CD4-positive, alpha-beta T cell treated with Interferon gamma for 1 hour (primary cell): ENCODE measurements around the gene OGDH.
"Not testable (repeated sequence)": the region's sequence is repeated elsewhere in the genome, so short reads cannot be mapped to it uniquely, and the experiment has no call there.

Source experiments
- DNase-seq: peaks from one replicate; pipeline ENCODE4 v3.0.0-alpha.2; 2020

OGDH gene

DNA sequence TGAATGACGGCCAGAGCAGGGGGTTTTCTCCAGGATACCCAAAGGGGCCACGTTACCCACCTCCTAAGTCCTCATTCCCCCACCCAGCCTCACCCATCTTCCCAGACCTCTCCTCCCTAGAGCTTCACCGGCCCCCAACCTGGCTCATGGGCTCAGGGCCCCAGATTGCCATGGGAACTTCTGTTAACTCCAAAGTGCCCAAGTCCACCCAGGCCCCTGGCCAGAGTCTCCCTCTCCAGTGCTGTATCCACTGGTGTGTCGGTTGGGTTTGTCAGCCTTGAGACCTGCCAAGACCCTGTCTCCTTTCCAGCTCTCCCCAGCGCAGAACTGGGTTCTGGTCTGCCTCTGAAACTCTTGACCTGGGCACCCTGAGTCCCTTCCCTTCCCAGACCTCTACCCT, 105.1 kb downstream of the OGDH start:
- DNase-seq: no peak

DNA sequence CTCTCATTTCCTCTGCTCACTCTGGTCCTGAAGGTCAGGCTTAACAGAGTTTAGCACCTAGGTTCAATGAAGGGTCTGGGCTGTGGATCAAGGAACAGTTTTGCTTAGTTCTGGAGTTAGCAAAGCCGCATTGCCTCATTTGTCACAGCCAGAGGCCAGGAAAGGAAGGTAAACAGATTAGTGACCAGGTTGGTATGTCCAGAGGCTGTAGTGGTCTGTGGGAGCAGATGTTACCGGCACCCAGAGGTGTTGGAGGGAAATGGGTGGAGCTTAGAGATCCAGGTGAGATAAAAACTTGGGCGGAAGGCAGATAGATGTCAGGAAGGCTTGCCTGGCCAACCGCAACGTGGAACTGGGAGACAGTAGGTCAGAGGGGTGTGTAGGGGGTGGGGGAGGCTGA, 105.6 kb downstream of the OGDH start:
- DNase-seq: no peak

DNA sequence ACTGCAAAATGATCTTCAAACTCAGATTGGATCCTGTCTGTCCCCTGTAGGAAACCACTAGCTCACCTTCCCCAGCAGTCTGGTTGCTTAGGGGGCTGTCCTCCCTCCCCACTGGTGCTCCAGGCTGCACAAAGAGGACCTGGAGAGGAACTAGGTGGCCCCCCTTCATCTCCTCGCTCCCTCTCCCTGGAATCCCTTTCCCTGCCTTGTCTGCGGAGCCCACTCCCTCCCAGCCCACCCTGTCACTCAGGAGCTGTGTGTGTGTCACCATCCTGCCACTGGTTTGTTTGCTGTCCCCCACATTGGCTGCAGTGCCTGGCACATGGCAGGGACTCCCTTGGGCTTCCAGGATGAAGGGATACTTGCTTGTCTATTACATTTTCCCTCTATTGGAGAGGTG, 106.7 kb downstream of the OGDH start:
- DNase-seq: no peak

DNA sequence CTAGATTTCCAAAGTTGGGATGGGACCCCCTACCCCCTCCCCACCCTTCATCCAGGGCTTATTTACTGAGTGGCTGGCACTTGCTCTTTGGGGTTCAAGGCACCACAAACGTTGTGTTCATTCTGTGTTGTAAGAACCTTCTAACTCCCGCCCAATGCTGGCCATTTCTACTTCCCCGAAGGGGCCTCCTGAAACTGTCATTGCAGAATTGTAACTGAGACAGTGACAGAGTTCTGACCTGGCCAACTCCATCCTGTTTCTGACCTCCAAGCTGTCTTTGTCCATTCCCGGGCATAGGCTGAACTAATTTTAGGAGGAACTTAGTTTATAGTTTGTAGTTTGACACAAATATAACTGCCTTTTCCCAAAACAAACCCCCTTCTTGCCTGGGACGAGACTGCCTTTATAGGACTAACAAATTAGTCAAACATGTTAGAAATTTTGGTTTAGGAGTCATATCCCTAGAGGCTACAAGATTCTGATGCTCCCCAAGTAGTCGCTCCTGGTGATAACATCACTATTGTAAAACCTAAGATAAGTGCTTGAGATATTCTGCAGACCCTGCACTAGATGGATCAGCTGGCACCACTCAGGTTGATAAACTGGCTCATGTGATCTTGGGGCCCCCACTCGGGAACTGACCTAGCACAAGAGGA, 107.4 kb downstream of the OGDH start:
- DNase-seq: no peak

DNA sequence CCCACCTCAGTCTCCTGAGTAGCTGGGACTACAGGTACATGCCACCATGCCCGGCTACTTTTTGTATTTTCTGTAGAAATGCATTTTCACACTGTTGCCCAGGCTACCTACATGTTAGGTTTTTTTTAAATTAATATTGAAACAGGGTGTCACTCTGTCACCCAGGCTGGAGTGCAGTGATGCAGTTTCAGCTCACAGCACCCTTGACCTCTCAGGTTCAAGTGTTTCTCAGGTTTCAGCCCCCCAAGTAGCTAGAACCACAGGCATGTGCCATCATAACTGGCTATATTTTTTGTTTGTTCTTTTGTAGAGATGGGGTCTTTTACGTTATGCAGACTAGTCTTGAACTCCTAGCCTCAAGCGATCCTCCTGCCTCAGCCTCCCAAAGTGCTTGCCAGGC, 109.8 kb downstream of the OGDH start:
- no peak for DNase-seq

DNA sequence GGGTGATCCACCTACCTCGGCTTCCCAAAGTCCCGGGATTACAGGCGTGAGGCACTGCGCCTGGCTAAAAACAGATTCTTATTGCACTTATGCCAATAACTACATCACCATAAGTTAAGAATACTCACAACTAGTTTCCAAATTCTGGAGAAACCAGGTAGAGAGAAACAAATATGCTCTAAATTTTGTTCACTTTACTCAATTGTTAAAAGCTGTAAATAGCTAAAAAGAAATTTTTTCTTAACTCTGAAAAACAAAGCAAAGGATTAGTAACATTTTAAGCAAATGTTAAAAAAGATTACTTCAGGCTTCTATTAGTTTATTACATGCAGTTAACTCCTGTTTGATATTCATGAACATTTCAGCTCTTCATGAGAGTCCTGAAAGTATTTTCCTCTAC, 113.9 kb downstream of the OGDH start:
- no peak for DNase-seq

DNA sequence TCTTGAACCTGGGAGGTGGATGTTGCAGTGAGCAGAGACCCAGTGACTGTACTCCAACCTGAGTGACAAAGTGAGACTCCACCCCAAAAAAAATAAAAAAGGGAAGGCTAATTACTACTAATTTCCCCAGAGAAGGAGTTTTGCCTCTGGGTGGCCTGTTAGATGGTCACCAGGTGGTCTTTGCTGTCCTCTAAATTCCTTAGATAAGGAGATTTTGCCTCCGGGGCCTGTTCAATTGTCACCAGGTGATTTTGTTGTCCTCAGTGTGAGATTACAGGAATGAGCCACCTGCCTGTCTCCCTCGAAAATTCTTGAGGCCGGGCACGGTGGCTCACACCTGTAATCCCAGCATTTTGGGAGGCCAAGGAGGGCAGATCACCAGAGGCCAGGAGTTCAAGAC, 117.8 kb downstream of the OGDH start:
- no peak for DNase-seq

DNA sequence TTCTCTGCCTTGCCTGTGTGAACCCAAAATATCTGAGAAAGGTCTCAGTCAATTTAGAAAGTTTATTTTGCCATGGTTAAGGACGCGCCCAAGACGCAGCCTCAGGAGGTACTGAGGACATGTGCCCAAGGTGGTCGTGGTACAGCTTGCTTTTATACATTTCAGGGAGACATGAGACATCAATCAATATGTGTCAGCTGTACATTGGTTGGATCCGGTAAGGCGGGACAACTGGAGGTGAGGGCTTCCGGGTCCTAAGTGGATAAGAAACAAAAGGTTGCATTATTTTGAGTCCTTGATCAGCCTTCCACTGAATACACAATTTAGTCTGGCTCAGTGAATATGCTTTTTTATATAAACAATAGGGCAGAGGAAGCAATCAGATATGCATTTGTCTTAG, 119.8 kb downstream of the OGDH start:
- not testable (repeated sequence) for DNase-seq

DNA sequence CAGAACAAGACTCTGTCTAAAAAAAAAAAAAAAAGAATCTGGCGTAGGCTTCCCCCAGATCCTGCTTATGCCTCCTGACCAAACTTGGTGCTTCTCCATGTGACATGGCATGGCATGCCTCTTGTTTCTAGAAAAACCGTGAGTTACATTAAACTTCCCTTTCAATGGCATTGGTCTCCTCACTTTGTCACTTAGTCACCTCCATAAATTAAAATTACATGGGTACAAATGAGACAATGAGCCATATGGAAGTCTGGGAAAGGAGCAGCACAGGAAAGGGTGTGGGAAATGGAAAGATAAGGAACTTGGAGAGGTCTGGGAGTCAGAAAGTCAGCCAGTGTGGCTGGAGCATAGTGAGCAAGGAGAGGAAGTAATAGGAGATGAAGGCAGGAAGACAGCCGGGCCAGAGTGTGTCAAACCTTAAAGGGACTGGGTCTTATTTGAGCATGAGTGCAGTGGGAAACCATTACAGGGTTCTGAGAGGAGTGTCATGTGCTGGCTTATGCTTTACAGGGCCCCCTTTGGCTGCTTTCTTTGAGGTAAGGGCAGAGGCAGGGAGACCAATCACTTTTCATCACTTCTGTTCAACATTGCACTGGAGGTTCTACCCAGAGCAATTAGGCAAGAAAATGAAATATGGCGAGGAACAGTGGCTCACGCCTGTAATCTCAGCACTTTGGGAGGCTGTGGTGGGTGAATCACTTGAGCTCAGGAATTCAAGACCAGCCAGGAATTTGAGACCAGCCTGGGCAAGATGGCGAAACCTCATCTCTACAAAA, 120.9 kb downstream of the OGDH start:
- DNase-seq: no peak

DNA sequence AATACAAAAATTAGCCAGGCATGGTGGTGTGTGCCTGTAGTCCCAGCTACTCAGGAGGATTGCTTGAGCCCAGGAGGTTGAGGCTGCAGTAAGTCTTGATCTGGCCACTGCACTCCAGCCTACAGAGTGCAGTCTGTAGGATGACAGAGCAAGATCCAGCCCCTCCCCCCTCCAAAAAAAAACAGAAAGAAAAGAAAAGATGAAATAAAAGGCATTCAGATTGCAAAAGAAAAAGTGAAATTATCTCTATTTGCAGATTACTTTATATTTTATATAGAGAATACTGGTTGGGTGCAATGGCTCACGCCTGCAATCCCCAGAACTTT, 121.5 kb downstream of the OGDH start:
- no peak for DNase-seq

DNA sequence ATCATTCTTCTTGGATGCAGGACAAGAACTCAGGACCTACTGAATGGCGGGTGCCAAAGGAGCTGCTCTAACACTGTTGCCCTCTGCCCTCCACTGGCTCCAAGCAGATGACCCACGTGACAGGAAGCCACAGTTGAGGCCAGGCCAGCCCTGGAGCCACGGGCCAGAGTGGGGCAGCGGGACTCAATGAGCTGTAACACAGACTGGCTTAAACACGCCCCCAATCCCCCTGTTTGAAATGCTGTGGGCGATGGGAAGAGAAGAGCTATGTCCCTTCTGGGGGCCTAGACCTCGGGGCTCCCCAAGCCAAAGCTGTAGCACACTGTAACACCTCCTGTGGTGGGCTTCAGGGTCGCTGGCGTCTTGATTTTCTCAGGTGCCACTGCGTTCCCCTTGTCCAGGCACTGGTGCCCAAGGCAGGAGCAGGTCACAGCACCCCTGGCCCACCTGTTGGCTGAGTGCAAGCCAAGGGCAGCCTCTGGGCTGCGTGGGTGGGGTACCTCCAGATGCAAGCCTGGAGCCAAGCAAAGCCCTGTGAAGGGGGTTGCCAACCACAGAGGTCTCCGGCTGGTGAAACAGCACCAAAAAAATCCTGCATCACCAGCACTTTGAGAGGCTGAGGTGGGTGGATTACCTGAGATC, 123.6 kb downstream of the OGDH start:
- no peak for DNase-seq

DNA sequence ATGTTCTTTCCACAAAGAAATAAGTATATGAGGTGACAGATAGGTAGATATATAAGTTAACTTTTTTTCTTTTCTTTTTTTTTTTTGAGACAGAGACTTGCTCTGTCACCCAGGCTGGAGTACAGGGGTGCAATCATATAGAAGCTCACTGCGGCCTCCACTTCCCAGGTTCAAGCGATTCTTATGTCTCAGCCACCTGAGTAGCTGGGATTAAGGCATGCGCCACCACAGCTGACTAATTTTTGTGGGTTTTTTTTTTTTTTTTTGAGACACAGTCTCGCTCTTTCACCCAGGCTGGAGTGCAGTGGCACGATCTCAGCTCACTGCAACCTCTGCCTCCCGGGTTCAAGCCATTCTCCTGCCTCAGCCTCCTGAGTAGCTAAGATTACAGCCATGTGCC, 126.5 kb downstream of the OGDH start:
- DNase-seq: not testable (repeated sequence)

DNA sequence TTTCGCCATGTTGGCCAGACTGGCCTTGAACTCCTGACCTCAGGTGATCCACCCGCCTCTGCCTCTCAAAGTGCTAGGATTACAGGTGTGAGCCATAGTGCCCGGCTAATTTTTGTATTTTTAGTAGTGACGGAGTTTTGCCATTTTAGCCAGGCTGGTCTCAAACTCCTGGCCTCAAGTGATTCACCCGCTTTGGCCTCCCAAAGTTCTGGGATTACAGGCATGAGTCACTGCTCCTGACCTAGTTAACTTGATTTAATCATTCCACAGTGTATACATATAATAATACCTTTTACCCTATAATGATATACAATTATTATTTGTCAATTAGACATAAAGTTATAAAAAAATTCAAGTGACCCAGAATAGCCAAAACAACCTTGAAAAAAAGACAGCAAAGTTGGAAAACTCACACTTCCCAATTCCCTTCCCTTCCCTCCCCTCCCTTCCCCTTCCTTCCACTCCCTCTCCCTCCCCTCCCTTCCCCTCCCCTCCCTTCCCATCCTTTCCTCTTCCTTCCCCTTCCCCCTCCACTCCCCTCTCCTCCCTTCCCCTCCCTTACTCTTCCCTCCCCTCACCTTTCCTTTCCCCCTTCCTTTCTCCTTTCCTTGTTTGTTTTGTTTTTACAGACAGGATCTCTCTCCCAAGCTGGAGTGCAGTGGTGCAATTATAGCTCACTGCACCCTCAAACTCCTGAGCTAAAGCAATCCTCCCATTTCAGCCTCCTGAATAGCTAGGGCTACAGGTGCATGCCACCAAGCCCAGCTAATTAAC, 127.5 kb downstream of the OGDH start:
- no peak for DNase-seq

DNA sequence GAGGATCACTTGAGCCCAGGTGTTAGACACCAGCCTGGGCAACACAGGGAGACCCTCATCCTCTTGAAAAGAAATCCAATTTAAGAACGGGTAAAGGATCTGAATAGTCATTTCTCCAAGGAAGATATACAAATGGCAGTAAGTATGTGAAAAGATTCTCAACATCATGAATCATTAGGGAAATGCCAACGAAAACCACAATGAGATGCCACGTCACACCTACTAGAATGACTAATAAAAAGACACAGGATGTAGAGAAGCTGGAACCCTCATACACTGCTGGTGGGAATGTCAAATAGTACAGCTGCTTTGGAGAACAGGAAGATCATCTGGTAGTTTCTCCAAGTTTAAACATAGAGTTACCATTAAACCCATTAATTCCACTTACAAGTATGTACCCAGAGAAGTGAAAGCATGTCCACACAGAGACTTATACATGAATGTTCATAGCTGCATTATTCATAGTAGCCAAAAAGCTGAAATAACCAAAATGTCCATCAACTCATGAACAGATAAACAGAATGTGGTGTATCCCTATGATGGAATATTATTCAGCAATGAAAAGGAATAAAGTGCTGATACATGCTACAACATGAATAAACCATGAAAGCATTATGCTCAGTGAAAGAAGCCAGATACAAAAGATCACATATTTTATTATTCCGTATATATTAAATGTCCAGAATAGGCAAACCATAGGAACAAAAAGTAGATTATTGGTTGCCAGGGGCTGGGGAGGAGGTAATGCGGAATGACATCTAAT, 129.2 kb downstream of the OGDH start:
- peak; percentile 24 for DNase-seq

DNA sequence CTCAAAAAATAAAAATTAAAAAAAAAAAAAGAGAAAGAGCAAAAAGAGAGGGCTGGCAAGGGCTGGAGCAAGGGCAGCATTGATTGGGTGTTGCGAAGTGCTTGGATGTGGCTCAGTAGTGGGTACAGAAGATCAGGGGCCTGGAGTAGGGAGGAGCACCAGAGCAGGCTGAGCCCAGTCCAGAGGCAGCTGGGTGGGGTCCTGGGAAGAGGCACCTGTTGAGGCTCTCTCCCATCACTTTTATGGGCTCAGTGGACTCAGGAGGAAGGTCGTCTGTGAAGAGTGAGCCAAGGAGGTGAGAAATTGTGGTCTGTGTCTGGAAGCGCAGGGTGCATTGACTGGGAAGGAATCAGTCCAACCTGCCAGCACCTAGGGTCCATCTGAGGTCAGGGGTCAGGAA, 130.5 kb downstream of the OGDH start:
- no peak for DNase-seq

DNA sequence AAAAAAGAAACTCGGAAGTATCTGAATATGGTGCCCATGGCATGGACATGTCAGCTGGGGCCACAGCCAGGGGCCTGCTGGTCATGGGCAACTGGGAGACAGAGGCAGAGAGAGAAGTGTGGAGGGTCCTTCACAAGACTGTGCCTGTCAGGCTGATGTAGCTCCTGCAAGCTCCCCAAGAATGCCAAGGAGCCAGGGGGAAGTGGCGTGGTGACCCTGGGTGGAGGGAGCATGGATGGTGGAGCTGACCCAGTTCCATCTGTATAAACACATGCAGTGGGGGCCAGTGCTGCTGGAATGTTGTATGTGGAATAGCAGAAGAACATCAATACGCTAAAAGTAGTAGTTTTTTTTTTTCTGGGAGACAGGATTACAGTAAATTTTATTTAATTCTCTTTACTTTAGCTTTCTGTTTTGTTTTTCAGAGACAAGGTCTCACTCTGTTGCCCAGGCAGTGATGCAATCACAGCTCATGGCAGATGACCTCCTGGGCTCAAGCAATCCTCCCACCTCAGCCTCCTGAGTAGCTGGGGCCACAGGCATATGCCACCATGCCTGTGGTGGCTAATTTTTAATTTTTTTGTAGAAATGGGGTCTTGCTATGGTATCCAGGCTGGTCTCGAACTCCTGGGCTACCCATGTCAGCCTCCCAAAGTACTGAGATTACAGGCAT, 131.8 kb downstream of the OGDH start:
- no peak for DNase-seq

DNA sequence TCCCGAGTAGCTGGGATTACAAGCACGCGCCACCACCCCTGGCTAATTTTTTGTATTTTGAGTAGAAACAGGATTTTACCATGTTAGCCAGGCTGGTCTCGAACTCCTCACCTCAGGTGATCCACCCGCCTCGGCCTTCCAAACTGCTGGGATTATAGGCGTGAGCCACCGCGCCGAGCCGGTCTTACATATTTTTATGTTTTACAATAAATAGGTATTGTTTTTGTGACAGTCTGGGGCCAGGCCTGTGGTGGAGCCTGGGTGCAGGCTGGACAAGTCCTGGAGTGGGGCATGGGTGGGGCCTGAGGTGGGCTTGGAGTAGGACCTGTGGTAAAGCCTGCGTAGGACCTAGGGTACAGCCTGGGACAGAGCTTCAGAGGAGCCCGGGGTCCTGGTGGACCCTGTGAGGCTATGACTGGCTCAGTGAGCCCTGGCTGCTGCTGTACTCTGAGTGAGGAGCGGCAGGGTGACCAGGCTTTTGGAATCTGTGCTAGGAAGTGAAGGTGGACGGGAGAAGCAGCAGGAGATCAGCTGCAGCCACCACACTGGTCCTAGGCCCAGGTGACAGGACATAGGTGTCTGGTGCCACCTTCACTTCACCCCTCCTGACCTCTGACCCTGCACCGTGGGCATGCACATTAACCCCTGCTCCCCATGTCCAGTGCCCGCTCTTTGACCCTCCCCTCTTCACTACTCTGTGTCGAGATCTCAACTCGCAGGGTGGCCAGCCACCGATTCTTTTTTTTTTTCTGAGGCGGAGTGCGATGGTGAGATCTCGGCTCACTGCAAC, 132.6 kb downstream of the OGDH start:
- no peak for DNase-seq

DNA sequence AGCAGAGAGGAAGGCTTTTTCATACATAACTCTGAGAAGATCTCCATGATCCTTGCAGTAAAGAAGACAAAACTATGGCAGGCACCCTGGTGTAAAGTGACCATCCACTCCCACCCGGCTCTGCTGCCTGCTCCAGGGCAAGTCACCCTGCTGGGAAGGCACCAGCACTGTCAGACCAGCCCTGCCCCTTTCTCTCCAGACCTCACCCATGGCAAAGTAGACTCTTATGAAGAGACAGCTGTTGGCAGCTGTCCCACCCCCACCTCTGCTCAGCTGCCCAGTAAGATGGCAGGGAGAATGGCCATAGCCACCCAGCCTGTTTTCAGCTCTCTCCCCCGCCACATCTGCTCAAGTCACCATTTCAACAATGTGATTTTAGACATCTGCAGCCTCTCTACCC, 133.6 kb downstream of the OGDH start:
- DNase-seq: no peak

DNA sequence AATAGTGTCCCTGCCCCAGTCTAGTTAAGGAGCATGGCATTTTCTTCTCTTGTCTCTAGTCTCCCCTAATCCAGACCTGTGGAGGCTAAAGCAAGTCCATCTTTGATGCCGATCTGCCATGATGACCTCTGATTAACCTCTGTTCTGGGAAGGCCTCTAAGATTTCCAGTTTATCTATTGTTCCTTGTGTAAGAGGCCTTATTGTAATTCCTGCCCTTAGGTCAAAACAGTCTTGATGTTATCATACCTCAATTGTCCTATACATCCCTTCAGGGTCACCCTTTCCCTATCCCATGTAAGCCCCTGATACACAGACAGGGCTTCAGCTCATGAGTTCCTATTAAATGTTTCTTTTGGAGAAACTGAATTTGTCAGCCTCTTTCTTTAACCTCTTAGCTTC, 137.3 kb downstream of the OGDH start:
- no peak for DNase-seq

DNA sequence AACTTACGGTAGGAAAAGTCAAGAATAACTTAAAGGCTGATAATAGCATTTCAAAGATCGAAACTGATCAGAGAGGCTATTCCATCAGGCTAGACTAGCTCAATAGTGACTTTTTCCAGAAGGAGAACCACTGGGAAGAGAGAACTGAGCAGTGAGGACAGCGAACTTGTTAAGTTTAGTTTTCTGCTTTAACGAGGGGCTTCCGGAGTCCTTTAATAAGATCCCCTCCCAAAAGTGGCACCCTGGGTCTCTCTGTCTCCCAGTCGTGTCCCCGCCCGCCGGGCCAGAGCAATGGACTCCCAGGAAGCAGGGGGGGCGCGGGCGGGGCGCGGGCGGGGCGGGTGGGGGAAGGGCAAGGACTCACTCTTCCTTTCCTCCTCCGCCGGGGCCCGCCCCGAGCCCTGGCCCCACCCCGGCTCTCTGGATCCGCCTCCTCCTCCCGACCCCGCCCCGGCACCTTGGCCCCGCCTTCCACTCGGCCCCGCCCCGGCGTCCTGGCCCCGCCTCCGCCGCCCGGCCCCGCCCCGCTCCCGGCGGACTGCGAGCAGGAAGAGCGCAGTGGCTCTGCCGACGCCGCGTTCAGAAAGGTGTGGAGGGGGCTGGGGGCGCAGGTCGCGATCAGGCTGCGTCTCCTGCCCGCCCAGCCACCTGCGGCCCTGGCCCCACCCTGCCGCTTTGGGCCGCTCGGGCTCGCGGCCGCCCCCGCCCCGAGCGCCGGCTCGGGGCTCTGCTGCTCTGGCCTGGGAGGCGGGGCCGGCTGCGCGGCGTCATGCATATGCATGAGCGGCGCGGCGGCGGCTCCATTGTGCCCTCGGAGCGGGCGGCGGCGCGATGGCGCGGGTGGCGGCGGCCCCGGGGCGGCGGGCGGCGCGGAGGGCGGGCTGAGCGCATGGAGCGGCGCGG, 141.9 kb downstream of the OGDH start, which contains the start of gene ZMIZ2:
Gene ZMIZ2, plus strand, starts transcription at position 803 of the 903 bp plus-strand sequence. CDS start 7,403 bp downstream, outside the sequence.
- peak; percentile 90 for DNase-seq
